Measurements from ENCODE around the gene C16orf87. TPM values are rescaled to one million over a fixed set of nuclear protein-coding genes. Genes with fewer than 3 reads are reported as not detected.

Gene C16orf87
- total RNA-seq, 1 donor from 2014 or later: 25.0 TPM

- peaks cover 7% of the 10 kb centered on the region for H3K4me1 Mint-ChIP-seq (ENCODE audit: low read depth, unreplicated experiment)
- FAIRE-seq: no peak
These were observed 41.2 kb downstream of the C16orf87 start for GRCh38 chr16:46789499-46790414.

GRCh38 chr16:46788891-46789474 is 42.0 kb downstream of the C16orf87 start:
- no peak for FAIRE-seq
- no peaks in the 10 kb centered on the region for H3K27me3 Mint-ChIP-seq (ENCODE audit: low read depth, unreplicated experiment)
- Histone ChIP-seq H3K79me2 (ENCODE audit: insufficient read depth, low read length) (no peaks in the 10 kb centered on the region), H3K4me3 (ENCODE audit: insufficient read depth, low read depth, low read length) (no peak overlapping the region), H3K9me3 (ENCODE audit: insufficient read depth, low read depth, low read length) (no peaks in the 10 kb centered on the region), H3K36me3 (ENCODE audit: insufficient read depth, low read length) (no peaks in the 10 kb centered on the region), H4K20me1 (ENCODE audit: insufficient read depth, low read length) (no peaks in the 10 kb centered on the region), H3K4me2 (ENCODE audit: low read length) (no peak overlapping the region), H3K4me1 (ENCODE audit: insufficient read depth, low read length) (peaks cover 6% of the 10 kb centered on the region), H2AFZ (ENCODE audit: low read depth, low read length) (no peak overlapping the region), H3K27ac (ENCODE audit: low read depth, low read length) (no peak overlapping the region), H3K9ac (ENCODE audit: low read length) (no peak overlapping the region), H3K27me3 (ENCODE audit: insufficient read depth, low read length) (no peaks in the 10 kb centered on the region)
- peaks cover 4% of the 10 kb centered on the region for H3K36me3 Mint-ChIP-seq (ENCODE audit: low read depth, unreplicated experiment)
- TF ChIP-seq CTCF (IDR thresholded peaks at IDR 0.05; ENCODE audit: insufficient read depth, low read depth, low read length) (no peak), EZH2 (IDR thresholded peaks at IDR 0.05; ENCODE audit: insufficient read depth, low read length) (no peak)
- H3K9me3 Mint-ChIP-seq (ENCODE audit: unreplicated experiment): peaks cover 6% of the 10 kb centered on the region
- DNase-seq (ENCODE audit: low read depth): no peak
- H3K4me3 Mint-ChIP-seq (ENCODE audit: unreplicated experiment): no peak overlapping the region
- H3K27ac Mint-ChIP-seq (ENCODE audit: unreplicated experiment): no peak overlapping the region
- peaks cover 8% of the 10 kb centered on the region for H3K4me1 Mint-ChIP-seq (ENCODE audit: low read depth, unreplicated experiment)

More at GRCh38 chr16:46789499-46790414, 41.2 kb downstream of the C16orf87 start:
- peaks cover 6% of the 10 kb centered on the region for H3K36me3 Mint-ChIP-seq (ENCODE audit: low read depth, unreplicated experiment)
- peak overlapping the region; percentile 71 for H3K27ac Mint-ChIP-seq (ENCODE audit: unreplicated experiment)
- TF ChIP-seq CTCF (IDR thresholded peaks at IDR 0.05; ENCODE audit: insufficient read depth, low read depth, low read length): no peak
- Histone ChIP-seq H3K27me3 (ENCODE audit: insufficient read depth, low read length) (no peaks in the 10 kb centered on the region), H3K4me3 (ENCODE audit: insufficient read depth, low read depth, low read length) (peak overlapping the region; percentile 50), H3K27ac (ENCODE audit: low read depth, low read length) (peak overlapping the region; percentile 6), H3K9ac (ENCODE audit: low read length) (peak overlapping the region; percentile 75), H2AFZ (ENCODE audit: low read depth, low read length) (peak overlapping the region; percentile 89), H4K20me1 (ENCODE audit: insufficient read depth, low read length) (no peaks in the 10 kb centered on the region), H3K4me1 (ENCODE audit: insufficient read depth, low read length) (peaks cover 6% of the 10 kb centered on the region), H3K79me2 (ENCODE audit: insufficient read depth, low read length) (no peaks in the 10 kb centered on the region), H3K9me3 (ENCODE audit: insufficient read depth, low read depth, low read length) (no peaks in the 10 kb centered on the region), H3K4me2 (ENCODE audit: low read length) (peak overlapping the region; percentile 82), H3K36me3 (ENCODE audit: insufficient read depth, low read length) (no peaks in the 10 kb centered on the region)
- H3K4me3 Mint-ChIP-seq (ENCODE audit: unreplicated experiment): peak overlapping the region; percentile 66
- H3K9me3 Mint-ChIP-seq (ENCODE audit: unreplicated experiment): peaks cover 6% of the 10 kb centered on the region
- peak; percentile 46 for DNase-seq (ENCODE audit: low read depth)
- H3K27me3 Mint-ChIP-seq (ENCODE audit: low read depth, unreplicated experiment): no peaks in the 10 kb centered on the region

Measured in astrocyte (in vitro differentiated cells and primary cell).